Tracheal epithelial cell (primary cell): ENCODE measurements around the gene GOT1. TPM values are rescaled to one million over a fixed set of nuclear protein-coding genes. Genes with fewer than 3 reads are reported as not detected.

ENCODE experiments used
- total RNA-seq: library from RNA; depleted of rRNA; stranded (reverse); fragments of >200 nt; gene quantifications from 2 replicates; pipeline ENCODE4 v1.2.1, GENCODE V29; 2014

The GOT1 gene
- 60.3 and 80.2 TPM in 2 replicates for total RNA-seq

DNA sequence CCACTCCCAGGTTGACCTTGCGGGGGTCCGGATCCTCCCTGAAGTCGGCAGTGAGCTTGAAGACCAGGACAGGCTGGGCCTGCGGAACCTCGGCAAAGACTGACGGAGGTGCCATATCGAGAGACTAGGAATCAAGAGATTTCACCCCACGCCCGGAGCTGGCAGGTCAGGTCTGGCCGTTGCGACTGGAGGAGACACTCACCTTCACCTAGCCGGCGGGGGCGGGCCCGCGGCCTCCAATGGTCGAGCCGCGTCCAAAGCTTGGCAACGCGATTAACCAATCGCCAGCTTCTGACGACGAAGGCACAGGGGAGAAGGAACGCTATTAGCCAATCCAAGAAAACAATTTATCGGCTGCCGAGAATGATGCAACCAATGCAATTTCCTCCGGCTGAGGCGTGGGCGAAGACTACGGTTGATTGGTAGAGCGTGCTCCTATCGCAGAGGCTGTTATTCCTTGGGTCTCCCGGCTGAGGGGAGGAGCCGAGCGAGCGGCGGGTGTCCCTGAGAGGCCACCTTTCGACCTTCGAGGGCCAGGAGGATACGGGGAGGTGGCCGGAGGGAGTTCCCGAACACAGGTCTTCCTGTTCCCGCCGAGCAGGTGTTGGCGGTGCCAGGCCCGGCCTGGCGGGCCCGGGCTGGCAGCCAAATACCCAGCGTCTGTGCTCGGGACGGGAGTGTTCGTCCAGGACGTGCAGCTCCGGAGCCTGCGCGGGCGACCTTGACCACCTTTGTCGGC lies at the start of gene GOT1:
GOT1 (minus strand) TSS at position 174 of the 739 bp plus-strand sequence; CDS start at position 115, 59 bp downstream.

Other genes with a start within 250 kb of the GOT1 start
- not detected in 2 replicates for gene HPSE2, start 194.8 kb downstream of the GOT1 start, total RNA-seq
- under 0.01 and 0.21 TPM in 2 replicates for gene CNNM1, start 101.3 kb downstream of the GOT1 start, total RNA-seq
- not detected in 2 replicates for gene NKX2-3, start 102.3 kb upstream of the GOT1 start, total RNA-seq
- gene SLC25A28, start 189.8 kb upstream of the GOT1 start, total RNA-seq, result 12.4 and 13.5 TPM in 2 replicates
- 18.8 and 34.0 TPM in 2 replicates for gene ENTPD7, start 228.9 kb upstream of the GOT1 start, total RNA-seq